ENCODE measurements around the gene RASL12. TPM values are rescaled to one million over a fixed set of nuclear protein-coding genes. Genes with fewer than 3 reads are reported as not detected.

The RASL12 gene
- total and polyA plus RNA-seq, 2 donors (not counting 1 experiment from before 2014, with no cell fraction given), result 9.1 to 50.5 TPM

DNA sequence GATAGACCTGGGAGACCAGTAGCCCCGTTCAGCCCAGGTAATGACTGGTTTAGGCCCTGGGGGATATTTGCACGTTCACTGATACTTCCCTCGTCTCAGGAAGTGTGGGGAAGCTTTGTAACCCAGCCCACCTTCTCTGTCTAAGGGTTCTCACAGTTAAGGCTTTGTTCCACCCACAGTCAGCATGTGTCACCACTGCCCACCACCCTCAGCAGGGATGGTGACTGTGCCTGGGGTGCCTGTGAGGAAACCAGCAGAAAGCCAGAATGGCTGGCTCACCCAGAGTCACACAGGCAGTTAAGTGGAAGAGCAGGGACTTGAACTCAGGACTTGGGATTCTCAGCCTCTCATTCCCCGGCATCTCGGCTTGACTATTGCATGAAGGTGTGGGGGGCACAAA, 14.0 kb upstream of the RASL12 start:
- no peaks in the 10 kb centered on the region for H4K20me1 ChIP-seq (ENCODE audit: control insufficient read depth, extremely low read depth, insufficient read depth, low read length)
- H2AFZ ChIP-seq (ENCODE audit: low read length), result no peak overlapping the region
- TF ChIP-seq, protein P1, sequence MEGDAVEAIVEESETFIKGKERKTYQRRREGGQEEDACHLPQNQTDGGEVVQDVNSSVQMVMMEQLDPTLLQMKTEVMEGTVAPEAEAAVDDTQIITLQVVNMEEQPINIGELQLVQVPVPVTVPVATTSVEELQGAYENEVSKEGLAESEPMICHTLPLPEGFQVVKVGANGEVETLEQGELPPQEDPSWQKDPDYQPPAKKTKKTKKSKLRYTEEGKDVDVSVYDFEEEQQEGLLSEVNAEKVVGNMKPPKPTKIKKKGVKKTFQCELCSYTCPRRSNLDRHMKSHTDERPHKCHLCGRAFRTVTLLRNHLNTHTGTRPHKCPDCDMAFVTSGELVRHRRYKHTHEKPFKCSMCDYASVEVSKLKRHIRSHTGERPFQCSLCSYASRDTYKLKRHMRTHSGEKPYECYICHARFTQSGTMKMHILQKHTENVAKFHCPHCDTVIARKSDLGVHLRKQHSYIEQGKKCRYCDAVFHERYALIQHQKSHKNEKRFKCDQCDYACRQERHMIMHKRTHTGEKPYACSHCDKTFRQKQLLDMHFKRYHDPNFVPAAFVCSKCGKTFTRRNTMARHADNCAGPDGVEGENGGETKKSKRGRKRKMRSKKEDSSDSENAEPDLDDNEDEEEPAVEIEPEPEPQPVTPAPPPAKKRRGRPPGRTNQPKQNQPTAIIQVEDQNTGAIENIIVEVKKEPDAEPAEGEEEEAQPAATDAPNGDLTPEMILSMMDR (conservative IDR thresholded peaks at IDR 0.05 in 1 of 2, IDR thresholded peaks at IDR 0.05 in 1 of 2; ENCODE audit: low read depth in 1 of 2, low read length in 2 of 2), result no peak
- TF ChIP-seq EZH2 (IDR thresholded peaks at IDR 0.05; ENCODE audit: low read length, missing control alignments), result no peak
- no peaks in the 10 kb centered on the region for H3K9me3 ChIP-seq (ENCODE audit: control insufficient read depth, insufficient read depth, low read depth, low read length)
- no peaks in the 10 kb centered on the region for H3K79me2 ChIP-seq (ENCODE audit: control insufficient read depth, insufficient read depth, low read length)
- no peak overlapping the region for H3K4me3 ChIP-seq (replicated peaks in 1 of 4; ENCODE audit: control extremely low read depth in 1 of 4, insufficient read depth in 1 of 4, low read depth in 3 of 4, low read length in 4 of 4)
- DNase-seq (ENCODE audit: low read depth in 2 of 2), result no peak
- H3K27me3 ChIP-seq (ENCODE audit: control insufficient read depth, insufficient read depth, low read length), result peaks cover 2% of the 10 kb centered on the region
- no peak overlapping the region for H3K27ac ChIP-seq (ENCODE audit: insufficient read depth, low read length)
- no peaks in the 10 kb centered on the region for H3K36me3 ChIP-seq (ENCODE audit: control insufficient read depth, insufficient read depth, low read length)
- no peak overlapping the region for H3K4me2 ChIP-seq (ENCODE audit: extremely low read depth, insufficient read depth, low read length)
- no peak overlapping the region for H3K9ac ChIP-seq (ENCODE audit: insufficient read depth, low read length)
- H3K4me1 ChIP-seq (ENCODE audit: control insufficient read depth, extremely low read depth, insufficient read depth, low read length), result peaks cover 12% of the 10 kb centered on the region

DNA sequence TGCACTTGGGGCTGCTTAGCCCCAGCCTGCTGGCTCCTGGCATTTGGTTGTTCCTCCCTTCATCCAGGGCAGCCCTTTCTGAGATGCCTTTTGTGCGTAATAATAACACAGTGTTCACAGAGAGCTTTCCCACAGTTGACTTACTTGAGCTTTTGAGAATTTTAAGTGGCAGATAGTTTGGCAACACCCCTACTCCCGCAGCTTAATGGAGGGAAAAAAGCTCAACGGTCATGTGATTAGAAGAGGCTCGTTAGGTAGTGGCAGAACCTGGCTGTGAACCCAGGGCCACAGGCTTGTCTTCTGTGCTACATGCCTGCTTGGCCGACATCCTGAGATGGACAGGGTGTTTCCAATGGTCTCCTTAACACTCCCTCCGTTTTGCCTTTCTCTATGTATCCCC, 13.5 kb upstream of the RASL12 start:
- H3K79me2 ChIP-seq (ENCODE audit: control insufficient read depth, insufficient read depth, low read length), result no peaks in the 10 kb centered on the region
- no peak for TF ChIP-seq EZH2 (IDR thresholded peaks at IDR 0.05; ENCODE audit: low read length, missing control alignments)
- TF ChIP-seq, protein P1 (conservative IDR thresholded peaks at IDR 0.05 in 1 of 2, IDR thresholded peaks at IDR 0.05 in 1 of 2; ENCODE audit: low read depth in 1 of 2, low read length in 2 of 2), result no peak
- H3K4me1 ChIP-seq (ENCODE audit: control insufficient read depth, extremely low read depth, insufficient read depth, low read length), result peaks cover 12% of the 10 kb centered on the region
- H3K27me3 ChIP-seq (ENCODE audit: control insufficient read depth, insufficient read depth, low read length), result peaks cover 2% of the 10 kb centered on the region
- no peak for DNase-seq (ENCODE audit: low read depth in 2 of 2)
- no peaks in the 10 kb centered on the region for H3K9me3 ChIP-seq (ENCODE audit: control insufficient read depth, insufficient read depth, low read depth, low read length)
- H2AFZ ChIP-seq (ENCODE audit: low read length), result no peak overlapping the region
- H3K4me2 ChIP-seq (ENCODE audit: extremely low read depth, insufficient read depth, low read length), result no peak overlapping the region
- H3K9ac ChIP-seq (ENCODE audit: insufficient read depth, low read length), result no peak overlapping the region
- no peak overlapping the region for H3K4me3 ChIP-seq (replicated peaks in 1 of 4; ENCODE audit: control extremely low read depth in 1 of 4, insufficient read depth in 1 of 4, low read depth in 3 of 4, low read length in 4 of 4)
- no peak overlapping the region for H3K27ac ChIP-seq (ENCODE audit: insufficient read depth, low read length)
- no peaks in the 10 kb centered on the region for H4K20me1 ChIP-seq (ENCODE audit: control insufficient read depth, extremely low read depth, insufficient read depth, low read length)
- no peaks in the 10 kb centered on the region for H3K36me3 ChIP-seq (ENCODE audit: control insufficient read depth, insufficient read depth, low read length)

DNA sequence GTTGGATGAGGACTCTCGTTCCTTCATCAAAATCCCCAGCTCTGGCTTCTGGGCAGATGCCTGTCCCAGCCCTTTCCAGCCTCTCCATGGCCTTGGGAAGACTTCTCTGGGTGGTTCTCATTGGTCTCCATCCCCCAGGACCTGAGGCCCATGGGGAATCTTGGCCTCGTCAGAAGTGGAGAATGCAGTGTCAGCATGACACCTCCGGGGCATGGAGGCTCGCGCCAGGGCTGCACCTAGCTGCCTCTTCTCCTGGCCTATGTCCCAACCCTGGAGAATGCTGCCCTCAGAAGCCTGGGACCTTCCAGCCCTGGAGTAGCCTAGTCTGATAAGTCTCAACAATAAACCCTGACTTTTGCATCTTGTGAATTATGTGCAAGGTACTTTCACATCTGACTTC, 11.8 kb upstream of the RASL12 start:
- Histone ChIP-seq H3K27ac (ENCODE audit: insufficient read depth, low read length) (no peak overlapping the region), H2AFZ (ENCODE audit: low read length) (no peak overlapping the region), H3K79me2 (ENCODE audit: control insufficient read depth, insufficient read depth, low read length) (no peaks in the 10 kb centered on the region), H3K27me3 (ENCODE audit: control insufficient read depth, insufficient read depth, low read length) (peaks cover 2% of the 10 kb centered on the region), H3K36me3 (ENCODE audit: control insufficient read depth, insufficient read depth, low read length) (no peaks in the 10 kb centered on the region), H3K9me3 (ENCODE audit: control insufficient read depth, insufficient read depth, low read depth, low read length) (no peaks in the 10 kb centered on the region), H3K4me2 (ENCODE audit: extremely low read depth, insufficient read depth, low read length) (no peak overlapping the region), H3K4me3 (replicated peaks in 1 of 4; ENCODE audit: control extremely low read depth in 1 of 4, insufficient read depth in 1 of 4, low read depth in 3 of 4, low read length in 4 of 4) (no peak overlapping the region), H4K20me1 (ENCODE audit: control insufficient read depth, extremely low read depth, insufficient read depth, low read length) (no peaks in the 10 kb centered on the region), H3K4me1 (ENCODE audit: control insufficient read depth, extremely low read depth, insufficient read depth, low read length) (peaks cover 4% of the 10 kb centered on the region), H3K9ac (ENCODE audit: insufficient read depth, low read length) (no peak overlapping the region)
- TF ChIP-seq, protein P1 (conservative IDR thresholded peaks at IDR 0.05 in 1 of 2, IDR thresholded peaks at IDR 0.05 in 1 of 2; ENCODE audit: low read depth in 1 of 2, low read length in 2 of 2), result no peak
- TF ChIP-seq EZH2 (IDR thresholded peaks at IDR 0.05; ENCODE audit: low read length, missing control alignments), result no peak
- no peak for DNase-seq (ENCODE audit: low read depth in 2 of 2)

All from fibroblast of lung (primary cell).